GM18519 (cell line): ENCODE measurements around the gene TMPRSS11E.
A peak's percentile ranks its signal among the peaks of the same experiment; 100 is the strongest.
"Not testable (repeated sequence)": the region's sequence is repeated elsewhere in the genome, so short reads cannot be mapped to it uniquely, and the experiment has no call there.

ENCODE experiments used
- ATAC-seq: cut with Tn5 transposase; IDR thresholded peaks from one replicate; pipeline ENCODE4 v1.9.1; 2021; ENCODE audit warnings: mild to moderate bottlenecking, moderate library complexity; ENCODE audit not compliant: unreplicated experiment, low FRiP score

The TMPRSS11E gene

DNA sequence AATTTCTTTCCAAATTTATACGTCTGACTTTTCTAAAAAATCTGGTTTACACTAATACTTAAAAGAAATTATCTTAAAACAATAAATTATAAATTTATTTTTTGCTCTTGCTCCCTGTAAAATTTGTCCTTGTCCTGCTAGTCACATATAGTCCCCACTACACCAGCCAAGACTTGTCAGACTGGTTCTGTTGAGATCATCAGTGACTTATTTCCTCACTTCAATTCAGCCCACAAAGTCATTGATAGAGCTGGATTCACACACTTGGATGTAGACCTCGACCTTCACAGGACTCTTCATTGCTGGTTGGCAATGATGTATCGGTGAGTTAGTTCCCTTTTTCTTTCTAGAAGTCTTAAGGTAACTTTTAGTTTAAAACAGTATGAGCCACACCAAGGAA, at the start of gene TMPRSS11E:
TSS of gene TMPRSS11E (plus strand) at position 263 of the 400 bp plus-strand sequence. CDS start at position 313, 50 bp downstream.
- no peak for ATAC-seq

- no peak for ATAC-seq
These were observed 48.0 kb upstream of the TMPRSS11E start for GRCh38 chr4:68399306-68399705.

GRCh38 chr4:68401231-68401630, 46.0 kb upstream of the TMPRSS11E start:
- no peak for ATAC-seq

- no peak for ATAC-seq
These were observed 43.1 kb upstream of the TMPRSS11E start for GRCh38 chr4:68404153-68404552.

DNA sequence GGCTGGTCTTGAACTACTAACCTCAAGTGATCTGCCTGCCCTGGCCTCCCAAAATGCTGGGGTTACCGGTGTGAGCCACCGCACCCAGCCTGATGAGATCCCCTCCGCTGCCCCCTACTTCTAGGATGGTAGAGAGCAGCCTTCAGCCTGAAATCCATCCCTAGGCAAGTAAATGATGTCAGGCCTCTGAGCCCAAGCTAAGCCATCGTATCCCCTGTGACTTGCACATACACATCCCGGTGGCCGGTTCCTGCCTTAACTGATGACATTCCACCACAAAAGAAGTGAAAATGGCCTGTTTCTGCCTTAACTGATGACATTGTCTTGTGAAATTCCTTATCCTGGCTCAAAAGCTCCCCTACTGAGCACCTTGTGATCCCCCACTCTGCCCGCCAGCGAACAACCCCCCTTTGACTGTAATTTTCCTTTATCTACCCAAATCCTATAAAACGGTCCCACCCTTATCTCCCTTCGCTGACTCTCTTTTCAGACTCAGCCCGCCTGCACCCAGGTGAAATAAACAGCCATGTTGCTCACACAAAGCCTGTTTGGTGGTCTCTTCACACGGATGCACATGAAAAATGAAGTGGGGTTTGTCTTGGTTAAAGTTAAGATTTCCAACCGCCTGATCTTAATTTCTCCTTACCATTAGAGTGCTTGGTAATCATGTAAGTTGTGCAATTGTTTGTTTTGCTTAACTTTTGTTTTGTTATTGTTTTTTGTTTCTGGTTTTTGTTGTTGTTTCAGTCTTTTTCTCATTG, 41.4 kb upstream of the TMPRSS11E start:
- not testable (repeated sequence) for ATAC-seq

GRCh38 chr4:68406479-68406859, 40.8 kb upstream of the TMPRSS11E start:
- ATAC-seq, result no peak

DNA sequence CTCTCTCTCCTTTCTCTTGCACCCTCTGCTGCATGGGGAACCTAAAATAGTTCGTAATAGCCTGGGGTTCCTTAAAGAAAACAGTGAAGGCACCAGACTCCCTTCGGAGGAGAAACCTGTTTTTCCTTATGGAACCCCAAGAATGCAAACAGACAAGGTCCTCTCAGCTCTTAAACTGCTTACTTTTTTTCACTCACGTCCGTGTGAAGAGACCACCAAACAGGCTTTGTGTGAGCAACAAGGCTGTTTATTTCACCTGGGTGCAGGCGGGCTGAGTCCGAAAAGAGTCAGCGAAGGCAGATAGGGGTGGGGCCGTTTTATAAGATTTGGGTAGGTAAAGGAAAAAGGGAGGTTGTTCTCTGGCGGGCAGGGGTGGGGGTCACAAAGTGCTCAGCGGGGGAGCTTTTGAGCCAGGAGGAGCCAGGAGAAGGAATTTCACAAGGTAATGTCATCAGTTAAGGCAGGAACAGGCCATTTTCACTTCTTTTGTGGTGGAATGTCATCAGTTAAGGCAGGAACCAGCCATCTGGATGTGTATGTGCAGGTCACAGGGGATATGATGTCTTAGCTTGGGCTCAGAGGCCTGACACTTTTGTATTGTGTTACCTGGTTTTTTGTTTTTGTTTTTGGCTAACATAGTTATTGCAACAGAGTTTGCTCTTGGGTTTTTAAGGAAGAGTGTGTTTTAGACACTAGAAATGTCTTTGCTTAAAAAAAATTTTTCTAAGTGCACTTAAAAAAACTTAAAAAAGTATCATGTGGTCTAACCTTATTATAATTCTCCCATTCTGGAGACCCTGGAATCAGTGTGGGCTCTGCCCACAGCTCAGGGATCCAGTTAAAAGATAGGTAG, 40.0 kb upstream of the TMPRSS11E start:
- not testable (repeated sequence) for ATAC-seq

GRCh38 chr4:68407868-68408190, 39.4 kb upstream of the TMPRSS11E start:
- no peak for ATAC-seq

- no peak for ATAC-seq
These were observed 37.1 kb upstream of the TMPRSS11E start for GRCh38 chr4:68410149-68410548.

GRCh38 chr4:68410643-68411042, 36.6 kb upstream of the TMPRSS11E start:
- ATAC-seq, result no peak

DNA sequence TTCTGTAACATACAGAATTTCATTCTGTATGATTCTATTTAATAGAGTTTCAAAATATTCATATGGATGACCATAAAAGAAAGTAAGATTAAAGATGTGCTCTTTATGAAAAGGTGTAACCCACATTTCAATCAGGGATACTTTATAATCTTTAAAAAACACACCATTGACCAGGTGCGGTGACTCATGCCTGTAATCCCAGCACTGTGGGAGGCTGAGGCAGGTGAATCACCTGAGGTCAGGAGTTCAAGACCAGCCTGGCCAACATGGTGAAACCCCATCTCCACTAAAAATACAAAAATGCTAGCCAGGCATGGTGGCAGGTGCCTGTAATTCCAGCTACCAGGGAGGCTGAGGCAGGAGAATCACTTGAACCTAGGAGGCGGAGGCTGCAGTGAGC, 35.2 kb upstream of the TMPRSS11E start:
- not testable (repeated sequence) for ATAC-seq

DNA sequence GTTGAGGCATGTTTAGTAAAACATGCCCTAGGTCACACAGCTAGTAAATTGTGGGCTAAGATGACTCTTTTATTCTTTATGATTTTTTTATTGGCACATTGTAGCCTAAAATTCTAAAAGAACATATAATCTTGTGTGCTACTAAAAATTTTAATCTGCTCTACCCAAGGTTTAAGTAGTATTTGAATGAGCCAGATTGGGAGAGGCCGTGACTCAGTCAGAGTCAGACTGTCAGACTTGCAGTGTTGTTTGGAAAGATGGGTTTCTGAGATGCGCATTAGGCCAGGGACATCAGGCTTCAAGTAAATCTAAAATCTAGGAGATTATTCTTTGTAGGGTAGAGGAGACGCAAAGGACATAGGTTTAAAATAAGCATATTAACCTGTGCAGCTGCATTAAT, 30.7 kb upstream of the TMPRSS11E start:
- no peak for ATAC-seq

DNA sequence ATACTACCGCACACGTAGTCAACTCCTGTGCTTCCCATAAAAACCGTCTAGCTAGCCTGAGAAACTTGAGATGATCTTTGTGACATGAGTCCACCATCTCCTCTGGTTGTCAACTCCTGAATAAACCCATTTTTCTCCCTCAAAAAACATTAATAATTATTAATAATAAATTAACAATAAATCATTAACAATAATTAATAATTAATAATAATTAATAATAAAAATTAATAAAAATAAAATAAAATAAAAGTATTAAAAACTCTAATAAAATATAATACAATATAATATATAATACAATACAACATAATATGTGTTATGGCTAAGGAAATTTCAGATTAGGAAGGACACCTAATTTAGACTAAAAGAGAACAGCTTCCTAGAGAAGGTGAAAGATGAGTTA, 20.7 kb upstream of the TMPRSS11E start:
- no peak for ATAC-seq

- no peak for ATAC-seq
These were observed 16.9 kb upstream of the TMPRSS11E start for GRCh38 chr4:68430337-68430736.

DNA sequence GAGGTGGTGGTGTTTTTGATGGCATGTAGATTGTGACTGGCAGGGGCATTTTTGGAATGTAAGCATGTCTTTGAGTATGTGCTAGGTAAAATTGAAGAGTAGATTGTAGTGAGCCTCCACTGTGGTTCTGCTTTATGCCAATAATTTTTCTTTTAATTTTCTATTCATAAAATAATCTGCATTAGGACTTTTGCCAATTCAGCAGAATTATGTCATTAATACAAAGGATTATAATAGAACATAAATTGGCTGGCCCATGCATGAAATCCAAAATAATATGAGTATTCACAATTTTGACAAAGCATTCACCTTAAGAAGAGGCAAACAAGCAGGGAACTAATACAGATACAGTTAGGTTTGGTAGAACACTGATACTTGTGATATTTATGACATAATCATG, 14.9 kb upstream of the TMPRSS11E start:
- no peak for ATAC-seq

DNA sequence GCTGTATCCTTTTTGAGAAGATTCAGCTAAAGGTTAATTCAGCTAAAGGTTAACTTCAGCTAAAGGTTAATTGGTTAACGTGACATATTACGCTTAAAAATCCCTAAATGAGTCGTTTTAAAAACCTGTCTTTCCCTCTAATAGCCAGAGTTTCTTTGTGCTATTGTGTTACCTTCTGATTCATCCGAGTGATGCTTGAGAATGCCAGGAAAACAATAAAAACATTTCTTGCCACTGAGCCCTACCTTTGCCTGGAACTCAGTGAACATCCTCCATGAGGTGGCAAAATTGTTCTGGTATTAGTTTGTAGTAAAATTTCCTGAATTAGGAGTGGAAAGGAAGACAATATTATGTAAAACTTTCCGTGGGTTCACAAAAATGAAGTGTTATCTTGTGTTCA, 13.7 kb upstream of the TMPRSS11E start:
- no peak for ATAC-seq

GRCh38 chr4:68434277-68434676, 13.0 kb upstream of the TMPRSS11E start:
- ATAC-seq, result no peak

DNA sequence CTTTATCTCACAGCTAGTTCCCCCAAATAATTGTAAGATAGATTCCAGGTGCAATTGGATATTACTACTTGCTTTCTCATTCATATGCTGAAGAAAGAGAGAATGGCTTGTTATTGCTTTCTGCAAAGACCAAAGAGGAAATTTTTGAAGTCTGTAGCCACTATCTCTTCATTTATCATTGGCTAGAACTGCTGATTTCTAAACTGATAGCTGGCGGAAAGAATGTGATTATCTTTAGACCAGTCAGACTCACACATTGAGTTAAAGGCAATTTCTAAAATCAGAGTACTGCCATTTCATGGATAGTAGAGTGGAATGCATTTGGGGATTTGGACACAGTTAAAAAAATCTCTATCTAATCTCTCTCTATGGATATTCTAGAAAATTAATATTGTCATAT, 12.4 kb upstream of the TMPRSS11E start:
- no peak for ATAC-seq

DNA sequence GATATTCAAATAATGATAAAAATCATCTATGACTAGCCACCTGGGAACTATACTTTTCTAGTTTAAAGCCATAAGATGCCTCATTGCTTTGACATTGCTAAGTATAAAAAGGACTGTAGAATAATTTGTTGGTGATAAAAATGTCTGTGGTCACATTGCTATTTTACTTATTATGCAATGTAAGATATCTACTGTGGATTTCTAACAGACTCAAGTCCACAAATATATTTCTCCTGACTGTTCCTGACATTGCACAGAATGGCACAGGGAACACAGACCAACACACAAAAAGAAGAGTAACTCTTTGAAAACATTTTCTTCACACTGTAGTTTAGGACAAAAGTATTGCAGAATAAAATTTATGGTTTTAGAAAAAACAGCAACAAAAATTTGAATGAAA, 2.2 kb upstream of the TMPRSS11E start:
- ATAC-seq, result no peak

DNA sequence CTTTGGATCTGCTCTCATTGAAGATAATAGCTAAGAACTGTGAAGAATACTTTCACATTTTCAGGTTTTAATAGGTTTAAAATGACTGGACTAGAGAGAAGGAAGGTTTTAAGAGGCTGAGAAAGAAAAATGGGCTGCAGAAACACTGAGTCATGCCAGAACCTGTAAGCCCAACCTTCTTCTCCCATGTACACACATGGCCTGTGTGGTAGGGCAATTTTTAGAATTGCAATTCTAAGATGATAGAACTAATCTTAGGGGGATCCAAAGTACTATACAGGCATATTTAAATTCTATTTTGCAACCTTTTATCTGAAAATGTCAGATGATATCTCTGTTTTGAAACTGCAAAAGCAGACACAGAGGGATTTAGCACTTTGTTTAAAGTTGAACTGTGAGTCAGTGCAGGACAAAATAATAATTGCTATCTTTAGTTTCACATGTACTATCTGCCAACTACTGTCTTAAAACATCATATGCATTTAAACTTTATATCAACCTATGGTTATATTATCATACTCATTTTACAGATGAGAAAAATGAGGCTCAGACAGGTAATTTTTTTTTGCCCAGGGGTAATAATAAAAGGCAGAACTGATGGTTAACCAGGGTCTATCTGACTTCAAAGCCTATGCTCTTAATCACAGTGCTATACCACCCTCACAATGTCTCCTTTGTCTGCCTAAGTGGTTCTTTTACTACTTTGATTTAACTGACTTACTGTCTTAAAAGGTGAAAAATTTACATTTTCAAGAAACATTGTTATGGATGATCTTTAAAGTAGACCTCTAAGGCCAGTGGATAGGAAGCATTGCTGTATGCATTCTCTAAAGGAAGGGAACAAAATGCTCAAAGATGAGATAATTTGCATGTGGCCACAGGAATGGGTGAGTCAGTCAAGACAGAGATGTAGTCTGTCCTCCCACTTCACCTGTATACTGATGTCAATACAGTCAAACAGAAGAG, 4.3 kb downstream of the TMPRSS11E start:
- peak; percentile 80 for ATAC-seq

DNA sequence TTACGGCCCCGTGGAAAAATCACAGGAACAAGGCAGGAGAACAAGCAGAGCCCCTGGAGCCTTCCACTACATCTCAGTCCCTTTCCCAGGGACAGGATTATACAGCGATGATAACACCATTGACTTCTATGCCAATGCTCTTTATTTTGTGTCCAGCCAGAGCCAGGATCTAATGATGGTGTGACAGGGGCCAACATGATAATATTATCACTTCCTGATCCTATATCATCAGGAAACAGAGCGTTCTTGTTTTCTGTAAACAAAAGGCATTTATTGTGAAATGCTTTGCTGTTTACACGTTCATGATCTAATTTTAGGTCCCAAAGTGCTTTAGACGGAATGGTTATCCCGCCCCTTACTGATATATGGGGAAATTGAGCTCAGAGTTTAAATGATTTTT, 12.8 kb downstream of the TMPRSS11E start:
- ATAC-seq, result no peak
